Right lobe of liver (tissue), 6 donors: ENCODE results near the gene TFCP2L1. TPM values are rescaled to one million over a fixed set of nuclear protein-coding genes. Genes with fewer than 3 reads are reported as not detected.

Experiments used
- ATAC-seq, 4 donors: fragments of 200-7000 bp; cut with Tn5 transposase; one replicate each; pipeline ENCODE4 v1.9.1; 2020; ENCODE audit warnings: mild to moderate bottlenecking in 4 of 4, moderate library complexity in 4 of 4
- DNase-seq, 3 donors: peaks; one replicate each; pipeline ENCODE4 v3.0.0-alpha.2; 2020
- H3K27ac ChIP-seq, 3 donors: fragments of 200-600 bp; one replicate each; pipeline ENCODE4 v1.8.0; 2022
- H3K27me3 ChIP-seq, 2 donors: fragments of 200-600 bp; one replicate each; pipeline ENCODE4 v1.8.0; 2022
- H3K36me3 ChIP-seq, 4 donors: fragments of 200-600 bp; sonication (generic) in 1 of 4; one replicate each; pipeline versions ENCODE4 v1.5.1 to v1.8.0; 2017 to 2022; ENCODE audit warnings: control low read depth in 1 of 4
- H3K4me1 ChIP-seq, 4 donors: fragments of 200-600 bp; sonication (generic) in 1 of 4; one replicate each; pipeline versions ENCODE4 v1.5.1 to v1.8.0; 2017 to 2022; ENCODE audit warnings: control low read depth in 1 of 4
- H3K4me3 ChIP-seq, 3 donors: fragments of 200-600 bp; one replicate each; pipeline ENCODE4 v1.8.0; 2022
- H3K9me3 ChIP-seq, 4 donors: fragments of 200-600 bp; sonication (generic) in 1 of 4; one replicate each; pipeline versions ENCODE4 v1.5.1 to v1.8.0; 2017 to 2022; ENCODE audit warnings: control low read depth in 1 of 4
- CTCF ChIP-seq, 4 donors: fragments of 200-600 bp in 3 of 4; fragments of 450-650 bp in 1 of 4; IDR thresholded peaks; one replicate each; pipeline versions ENCODE4 v1.5.1 to v1.8.0; 2016 to 2022; ENCODE audit warnings: antibody characterized with exemption in 4 of 4, mild to moderate bottlenecking in 2 of 4
- POLR2A ChIP-seq: fragments of 450-650 bp; IDR thresholded peaks from one replicate; pipeline ENCODE4 v1.6.1; 2017; ENCODE audit warnings: antibody characterized with exemption, mild to moderate bottlenecking
- WGBS: methylation state at CpG from one replicate; pipeline ENCODE4 v1.1.6; 2018; ENCODE audit warnings: low coverage, low lambda C conversion rate; ENCODE audit not compliant: insufficient coverage; ENCODE audit errors: missing lambda C conversion rate; 5-methylcytosine and 5-hydroxymethylcytosine counted together
- intact Hi-C, 2 donors: fragments of 100-400 bp; cut with DNase I; formaldehyde crosslinking; loops; one replicate each; pipeline versions ENCODE4 v1.11.2 to v1.14.1; 2022
- total RNA-seq, 6 experiments: library from RNA; depleted of rRNA in 2 of 6; stranded (reverse); fragments of >200 nt in 2 of 6; fragmentation: NEBNext Ultra II Directional in 3 of 6; extraction: Animal tissue kit (Norgen Biotek cat#: 25700) in 3 of 6; gene quantifications; one replicate each; pipeline versions ENCODE4 v1.1.0 to v1.2.4, GENCODE V29; 2016 to 2023
- donor health status: DM: no; HTN: yes; CAD: no.
- donor health status: DM: no; HTN: no; CAD: no.
- donor health status: DM: no; HTN: no; CAD: no.
- donor health status: DM: no; HTN: yes; CAD: no.
- donor health status: DM: no; HTN: yes; CAD: no.

TFCP2L1 gene
- total RNA-seq, 6 experiments from 2014 or later = 0.26 to 1.7 (median 0.34) TPM

GRCh38 chr2:121210691-121211090, 74.3 kb downstream of the TFCP2L1 start:
- Histone ChIP-seq H3K9me3 (no peaks in the 10 kb centered on the region), H3K27me3 (no peaks in the 10 kb centered on the region), H3K4me3 (no peak overlapping the region), H3K36me3 (no peaks in the 10 kb centered on the region), H3K4me1 (peaks cover 0 to 18% (median 8%) of the 10 kb centered on the region in 4 donors), H3K27ac (no peak overlapping the region)
- intact Hi-C loops = no loop called here
- 22% methylated on average over 8 of the region's 8 CpGs for WGBS
- peak; percentile 67 to 85 (median 80) for DNase-seq
- peak; percentile 79 to 92 (median 84) for ATAC-seq
- no peak for TF ChIP-seq POLR2A
- peak in 2 of 4 donors; percentile 7 to 8 for TF ChIP-seq CTCF (IDR thresholded peaks at IDR 0.05)

- no peak overlapping the region for H3K4me3 ChIP-seq
- H3K27ac ChIP-seq = no peak overlapping the region
- H3K27me3 ChIP-seq = no peaks in the 10 kb centered on the region
- no peaks in the 10 kb centered on the region for H3K36me3 ChIP-seq
- H3K4me1 ChIP-seq = peaks cover 0 to 18% (median 8%) of the 10 kb centered on the region in 4 donors
- no peak for ATAC-seq
- DNase-seq = peak in 1 of 3 donors; percentile 51
- intact Hi-C loops = no loop called here
- 80% methylated on average over 2 of the region's 13 CpGs for WGBS
- TF ChIP-seq POLR2A = no peak
- TF ChIP-seq CTCF (IDR thresholded peaks at IDR 0.05) = no peak
- H3K9me3 ChIP-seq = no peaks in the 10 kb centered on the region
These were observed 75.9 kb downstream of the TFCP2L1 start for GRCh38 chr2:121209014-121209610.

GRCh38 chr2:121207494-121207893, 77.5 kb downstream of the TFCP2L1 start:
- ATAC-seq = no peak
- Histone ChIP-seq H3K9me3 (no peaks in the 10 kb centered on the region), H3K4me1 (peaks cover 0 to 18% (median 8%) of the 10 kb centered on the region in 4 donors), H3K4me3 (no peak overlapping the region), H3K27me3 (no peaks in the 10 kb centered on the region), H3K27ac (no peak overlapping the region), H3K36me3 (no peaks in the 10 kb centered on the region)
- WGBS = 82% methylated on average over 3 of the region's 5 CpGs
- peak in 1 of 3 donors; percentile 17 for DNase-seq
- intact Hi-C loops = no loop called here
- TF ChIP-seq POLR2A (no peak), CTCF (IDR thresholded peaks at IDR 0.05) (no peak)

- Histone ChIP-seq H3K4me1 (peaks cover 0 to 3% (median under 1%) of the 10 kb centered on the region in 4 donors), H3K27ac (no peak overlapping the region), H3K36me3 (no peaks in the 10 kb centered on the region), H3K27me3 (no peaks in the 10 kb centered on the region), H3K9me3 (no peaks in the 10 kb centered on the region), H3K4me3 (no peak overlapping the region)
- 55% methylated on average over 4 of the region's 10 CpGs for WGBS
- no peak for TF ChIP-seq POLR2A
- TF ChIP-seq CTCF (IDR thresholded peaks at IDR 0.05) = no peak
- intact Hi-C loops = no loop called here
- ATAC-seq = peak in 1 of 4 donors; percentile 22
- peak in 1 of 3 donors; percentile 39 for DNase-seq
These were observed 79.6 kb downstream of the TFCP2L1 start for GRCh38 chr2:121205321-121205942.
